Activated CD8-positive, alpha-beta T cell treated with anti-CD3 and anti-CD28 coated beads for 36 hours (primary cell): ENCODE data around the gene NR1H2. TPM values are rescaled to one million over a fixed set of nuclear protein-coding genes. Genes with fewer than 3 reads are reported as not detected.

Source experiments
- ATAC-seq: fragments of 200-7000 bp; cut with Tn5 transposase; one replicate; pipeline ENCODE4 v1.10.0; 2021; ENCODE audit warnings: mild to moderate bottlenecking, moderate library complexity
- CTCF ChIA-PET: fragments of 350-600 bp; sonication (Branson Sonifier 250); formaldehyde crosslinking; loops from one replicate; lab custom pipeline; 2021; ENCODE audit warnings: antibody characterized with exemption; lab: Charles Lee
- POLR2A ChIA-PET: fragments of 350-600 bp; sonication (Branson Sonifier 250); formaldehyde crosslinking; loops from one replicate; lab custom pipeline; 2021; ENCODE audit warnings: antibody characterized with exemption; lab: Charles Lee
- DNase-seq: peaks from one replicate; pipeline ENCODE4 v3.0.0-alpha.2; 2020
- H3K27ac Mint-ChIP-seq: one replicate; pipeline ENCODE4 v1.8.0; 2021; ENCODE audit warnings: mild to moderate bottlenecking, mixed read lengths
- H3K27me3 Mint-ChIP-seq: one replicate; pipeline ENCODE4 v1.8.0; 2021; ENCODE audit warnings: mixed read lengths
- H3K36me3 Mint-ChIP-seq: one replicate; pipeline ENCODE4 v1.8.0; 2021; ENCODE audit warnings: low read depth, mixed read lengths
- H3K4me1 Mint-ChIP-seq: one replicate; pipeline ENCODE4 v1.8.0; 2021; ENCODE audit warnings: low read depth, mixed read lengths
- H3K4me3 Mint-ChIP-seq: one replicate; pipeline ENCODE4 v1.8.0; 2021; ENCODE audit warnings: mild to moderate bottlenecking, moderate library complexity, mixed read lengths
- H3K9me3 Mint-ChIP-seq: one replicate; pipeline ENCODE4 v1.8.0; 2021; ENCODE audit warnings: mixed read lengths
- intact Hi-C: fragments of 100-400 bp; cut with micrococcal nuclease; formaldehyde crosslinking; loops from one replicate; pipeline ENCODE4 v1.10.0; 2022
- total RNA-seq, 2 experiments: library from RNA; stranded (reverse); gene quantifications; one replicate each; pipeline ENCODE4 v1.2.3, GENCODE V29; 2021
- TF ChIP-seq, protein P1 (sequence below): fragments of 200-600 bp; IDR thresholded peaks from one replicate; pipeline ENCODE4 v1.8.0; 2022; ENCODE audit warnings: antibody characterized with exemption, mild to moderate bottlenecking

Gene NR1H2
- total RNA-seq, 2 experiments from 2014 or later = 50.9 to 52.3 TPM

GRCh38 chr19:50420808-50421207 lies 44.6 kb downstream of the NR1H2 start:
- no peak for ATAC-seq
- H3K4me1 Mint-ChIP-seq = peaks cover 17% of the 10 kb centered on the region
- H3K4me3 Mint-ChIP-seq = no peak overlapping the region
- DNase-seq = no peak
- no peak overlapping the region for H3K27ac Mint-ChIP-seq
- TF ChIP-seq, protein P1, sequence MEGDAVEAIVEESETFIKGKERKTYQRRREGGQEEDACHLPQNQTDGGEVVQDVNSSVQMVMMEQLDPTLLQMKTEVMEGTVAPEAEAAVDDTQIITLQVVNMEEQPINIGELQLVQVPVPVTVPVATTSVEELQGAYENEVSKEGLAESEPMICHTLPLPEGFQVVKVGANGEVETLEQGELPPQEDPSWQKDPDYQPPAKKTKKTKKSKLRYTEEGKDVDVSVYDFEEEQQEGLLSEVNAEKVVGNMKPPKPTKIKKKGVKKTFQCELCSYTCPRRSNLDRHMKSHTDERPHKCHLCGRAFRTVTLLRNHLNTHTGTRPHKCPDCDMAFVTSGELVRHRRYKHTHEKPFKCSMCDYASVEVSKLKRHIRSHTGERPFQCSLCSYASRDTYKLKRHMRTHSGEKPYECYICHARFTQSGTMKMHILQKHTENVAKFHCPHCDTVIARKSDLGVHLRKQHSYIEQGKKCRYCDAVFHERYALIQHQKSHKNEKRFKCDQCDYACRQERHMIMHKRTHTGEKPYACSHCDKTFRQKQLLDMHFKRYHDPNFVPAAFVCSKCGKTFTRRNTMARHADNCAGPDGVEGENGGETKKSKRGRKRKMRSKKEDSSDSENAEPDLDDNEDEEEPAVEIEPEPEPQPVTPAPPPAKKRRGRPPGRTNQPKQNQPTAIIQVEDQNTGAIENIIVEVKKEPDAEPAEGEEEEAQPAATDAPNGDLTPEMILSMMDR = no peak
- intact Hi-C loops = no loop called here
- peaks cover 21% of the 10 kb centered on the region for H3K27me3 Mint-ChIP-seq
- H3K9me3 Mint-ChIP-seq = peaks cover 4% of the 10 kb centered on the region
- ChIA-PET CTCF (interaction anchor here (1.1 to 1.3 kb wide), 3 partner anchors 40 to 136 kb away, joined by 3 to 4 read pairs (median 3); no protein-coding TSS in a partner anchor), POLR2A (interaction anchor here (2.1 kb wide), 1 partner anchor 35 kb away, joined by 4 read pairs; no protein-coding TSS in a partner anchor)
- H3K36me3 Mint-ChIP-seq = peaks cover 10% of the 10 kb centered on the region

DNA sequence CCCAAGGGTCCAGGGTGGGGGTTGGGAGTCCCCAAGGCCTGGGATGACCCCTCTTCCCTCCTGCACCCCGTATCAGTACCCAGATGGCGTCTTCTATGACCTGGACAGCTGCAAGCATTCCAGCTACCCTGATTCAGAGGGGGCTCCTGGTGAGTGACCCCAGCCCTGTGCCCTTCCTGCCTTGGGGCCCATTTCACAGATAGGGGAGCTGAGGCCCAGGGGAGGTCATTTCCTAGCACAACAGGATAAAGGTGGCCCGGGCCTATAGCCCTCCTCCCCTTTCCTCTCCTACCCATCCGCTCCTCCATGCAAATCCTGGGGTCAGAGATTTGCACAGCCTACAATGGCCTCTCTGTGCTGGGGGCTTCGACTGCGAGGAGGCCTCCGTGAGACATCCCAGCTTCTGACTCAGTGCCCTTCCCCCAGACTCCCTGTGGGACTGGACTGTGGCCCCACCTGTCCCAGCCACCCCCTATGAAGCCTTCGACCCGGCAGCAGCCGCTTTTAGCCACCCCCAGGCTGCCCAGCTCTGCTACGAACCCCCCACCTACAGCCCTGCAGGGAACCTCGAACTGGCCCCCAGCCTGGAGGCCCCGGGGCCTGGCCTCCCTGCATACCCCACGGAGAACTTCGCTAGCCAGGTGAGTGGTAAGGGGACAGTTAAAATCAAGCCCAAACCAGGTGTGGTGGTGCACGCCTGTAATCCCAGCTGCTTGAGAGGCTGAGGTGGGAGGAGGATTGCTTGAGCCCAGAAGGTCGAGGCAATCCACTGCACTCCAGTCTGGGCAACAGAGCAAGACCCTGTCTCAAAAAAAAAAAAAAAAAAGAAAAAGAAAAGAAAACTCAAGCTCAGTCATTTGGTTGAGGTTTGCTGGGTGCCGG lies 46.4 kb downstream of the NR1H2 start:
- Mint-ChIP-seq H3K4me3 (no peak overlapping the region), H3K27ac (no peak overlapping the region), H3K9me3 (peaks cover 4% of the 10 kb centered on the region), H3K27me3 (peaks cover 23% of the 10 kb centered on the region), H3K36me3 (peaks cover 10% of the 10 kb centered on the region), H3K4me1 (peaks cover 17% of the 10 kb centered on the region)
- intact Hi-C loops = no loop called here
- ChIA-PET POLR2A (no interaction called here), CTCF (interaction anchor here (1.5 kb wide), 1 partner anchor 38 kb away, joined by 3 read pairs; no protein-coding TSS in a partner anchor)
- DNase-seq (no peak), ATAC-seq (no peak)
- TF ChIP-seq, protein P1 = no peak

GRCh38 chr19:50423279-50424113 lies 47.2 kb downstream of the NR1H2 start:
- Mint-ChIP-seq H3K27me3 (peaks cover 23% of the 10 kb centered on the region), H3K4me3 (no peak overlapping the region), H3K9me3 (peaks cover 4% of the 10 kb centered on the region), H3K4me1 (peaks cover 15% of the 10 kb centered on the region), H3K27ac (no peak overlapping the region), H3K36me3 (peaks cover 10% of the 10 kb centered on the region)
- CTCF ChIA-PET = interaction anchor here (1.5 kb wide), 1 partner anchor 37 kb away, joined by 3 read pairs; no protein-coding TSS in a partner anchor
- ATAC-seq = no peak
- POLR2A ChIA-PET = no interaction called here
- no peak for DNase-seq
- intact Hi-C loops = no loop called here
- TF ChIP-seq, protein P1 = no peak

DNA sequence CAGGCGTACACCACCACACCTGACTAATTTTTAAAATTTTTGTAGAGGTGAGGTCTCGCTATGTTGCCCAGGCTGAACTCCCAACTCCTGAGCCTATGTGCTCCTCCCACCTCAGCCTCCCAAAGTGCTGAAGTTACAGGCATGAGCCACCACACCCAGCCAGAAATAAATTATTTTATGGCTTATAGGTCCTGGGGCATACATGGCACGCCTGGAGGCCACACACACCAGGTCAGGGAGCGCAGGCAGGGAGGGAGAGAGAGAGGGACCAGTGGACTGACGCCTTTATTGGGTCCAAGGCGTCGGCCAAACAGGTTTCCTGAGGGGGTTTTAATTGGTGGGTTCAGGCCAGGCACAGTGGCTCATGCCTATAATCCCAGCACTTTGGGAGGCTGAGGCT lies 49.3 kb downstream of the NR1H2 start:
- DNase-seq (no peak), ATAC-seq (no peak)
- ChIA-PET CTCF (interaction anchor here (1.4 kb wide), 1 partner anchor 35 kb away, joined by 3 read pairs; no protein-coding TSS in a partner anchor), POLR2A (no interaction called here)
- intact Hi-C loops = no loop called here
- TF ChIP-seq, protein P1 = no peak
- Mint-ChIP-seq H3K36me3 (peaks cover 3% of the 10 kb centered on the region), H3K27me3 (peaks cover 16% of the 10 kb centered on the region), H3K9me3 (peaks cover 4% of the 10 kb centered on the region), H3K4me3 (no peak overlapping the region), H3K4me1 (peaks cover 2% of the 10 kb centered on the region), H3K27ac (no peak overlapping the region)
